Body of pancreas (tissue), 4 donors: Measurements from ENCODE around the gene CORO7. TPM values are rescaled to one million over a fixed set of nuclear protein-coding genes. Genes with fewer than 3 reads are reported as not detected.
A peak's percentile ranks its signal among the peaks of the same experiment; 100 is the strongest.

ENCODE experiments used
- ATAC-seq: fragments of 150-250 bp; one replicate; pipeline ENCODE4 v1.9.1; 2016
- DNase-seq, 4 donors: peaks; one replicate each; pipeline ENCODE4 v3.0.0-alpha.2; 2019
- H3K27ac ChIP-seq, 4 donors: fragments of 200-600 bp; sonication (generic); 1 replicate in 3 of 4; 2 replicates in 1 of 4; pipeline versions ENCODE4 v1.5.1 to v1.6.1; 2016 to 2019; ENCODE audit warnings: mild to moderate bottlenecking in 1 of 4, mixed read lengths in 1 of 4, moderate library complexity in 1 of 4
- H3K27me3 ChIP-seq, 2 donors: fragments of 200-600 bp; sonication (generic); one replicate each; pipeline ENCODE4 v1.6.0; 2016; ENCODE audit warnings: mild to moderate bottlenecking in 1 of 2
- H3K36me3 ChIP-seq, 2 donors: fragments of 200-600 bp; sonication (generic); replicated peaks in 1 of 2; 2 replicates each; pipeline ENCODE4 v1.5.1; 2016; ENCODE audit warnings: low read depth in 2 of 2; ENCODE audit not compliant: insufficient read depth in 1 of 2
- H3K4me1 ChIP-seq: fragments of 200-600 bp; sonication (generic); one replicate; pipeline ENCODE4 v1.6.0; 2016
- H3K4me3 ChIP-seq, 2 donors: fragments of 200-600 bp; sonication (generic); 1 replicate in 1 of 2; 2 replicates in 1 of 2; pipeline ENCODE4 v1.5.1; 2016 to 2019
- H3K9me3 ChIP-seq, 3 donors: fragments of 200-600 bp; sonication (generic); 1 replicate in 2 of 3; 2 replicates in 1 of 3; pipeline ENCODE4 v1.5.1; 2016
- POLR2A ChIP-seq, 3 donors: fragments of 450-650 bp; IDR thresholded peaks; one replicate each; pipeline ENCODE4 v1.6.1; 2016; ENCODE audit warnings: antibody characterized with exemption in 3 of 3, mild to moderate bottlenecking in 2 of 3
- WGBS, 2 donors: methylation state at CpG; one replicate each; pipeline ENCODE4 v1.1.5; 2017; 5-methylcytosine and 5-hydroxymethylcytosine counted together
- intact Hi-C: fragments of 100-400 bp; cut with DNase I; formaldehyde crosslinking; loops from one replicate; pipeline ENCODE4 v1.15.1; 2023
- total RNA-seq, 2 donors: library from RNA; depleted of rRNA; stranded (reverse); fragments of >200 nt; gene quantifications; one replicate each; pipeline ENCODE4 v1.1.0, GENCODE V29; 2016
- TF ChIP-seq, protein P1 (sequence below), 7 experiments: fragments of 450-650 bp in 4 of 7; fragments of 200-600 bp in 3 of 7; sonication (generic) in 3 of 7; IDR thresholded peaks; one replicate each; pipeline ENCODE4 v1.5.1; 2016 to 2019; ENCODE audit warnings: antibody characterized with exemption in 7 of 7

The CORO7 gene
- total RNA-seq, 2 donors from 2014 or later = 13.2 to 48.8 TPM

DNA sequence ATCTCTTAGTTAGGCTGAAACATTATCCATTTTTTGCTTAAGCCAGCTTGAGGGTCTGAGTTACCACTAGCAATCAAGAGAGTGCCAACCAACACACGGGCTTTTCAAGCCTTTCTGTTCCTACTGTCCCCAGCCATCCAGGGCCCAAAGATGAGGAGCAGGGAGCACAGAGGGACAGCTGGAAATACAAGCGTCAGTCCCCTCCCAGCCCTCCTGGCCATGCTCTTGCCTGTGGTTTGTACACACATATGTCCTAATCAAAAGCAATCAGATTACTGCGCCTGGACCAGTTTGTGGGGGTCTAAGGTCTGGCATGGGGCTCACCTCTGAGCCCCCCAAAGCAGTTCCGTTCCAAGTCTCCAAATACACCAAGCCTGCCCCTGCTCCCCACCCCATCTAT lies 3.5 kb downstream of the CORO7 start:
- Histone ChIP-seq H3K4me3 (no peak overlapping the region), H3K36me3 (no peaks in the 10 kb centered on the region), H3K9me3 (no peaks in the 10 kb centered on the region), H3K27me3 (no peaks in the 10 kb centered on the region), H3K27ac (no peak overlapping the region), H3K4me1 (peaks cover 19% of the 10 kb centered on the region)
- intact Hi-C loops = no loop called here
- TF ChIP-seq POLR2A (IDR thresholded peaks at IDR 0.05) = no peak
- TF ChIP-seq, protein P1, sequence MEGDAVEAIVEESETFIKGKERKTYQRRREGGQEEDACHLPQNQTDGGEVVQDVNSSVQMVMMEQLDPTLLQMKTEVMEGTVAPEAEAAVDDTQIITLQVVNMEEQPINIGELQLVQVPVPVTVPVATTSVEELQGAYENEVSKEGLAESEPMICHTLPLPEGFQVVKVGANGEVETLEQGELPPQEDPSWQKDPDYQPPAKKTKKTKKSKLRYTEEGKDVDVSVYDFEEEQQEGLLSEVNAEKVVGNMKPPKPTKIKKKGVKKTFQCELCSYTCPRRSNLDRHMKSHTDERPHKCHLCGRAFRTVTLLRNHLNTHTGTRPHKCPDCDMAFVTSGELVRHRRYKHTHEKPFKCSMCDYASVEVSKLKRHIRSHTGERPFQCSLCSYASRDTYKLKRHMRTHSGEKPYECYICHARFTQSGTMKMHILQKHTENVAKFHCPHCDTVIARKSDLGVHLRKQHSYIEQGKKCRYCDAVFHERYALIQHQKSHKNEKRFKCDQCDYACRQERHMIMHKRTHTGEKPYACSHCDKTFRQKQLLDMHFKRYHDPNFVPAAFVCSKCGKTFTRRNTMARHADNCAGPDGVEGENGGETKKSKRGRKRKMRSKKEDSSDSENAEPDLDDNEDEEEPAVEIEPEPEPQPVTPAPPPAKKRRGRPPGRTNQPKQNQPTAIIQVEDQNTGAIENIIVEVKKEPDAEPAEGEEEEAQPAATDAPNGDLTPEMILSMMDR (IDR thresholded peaks at IDR 0.05) = no peak
- DNase-seq = no peak
- 94 to 100% methylated on average over 1 to 4 of the region's 4 CpGs for whole genome bisulfite sequencing, 2 donors
- ATAC-seq = no peak

DNA sequence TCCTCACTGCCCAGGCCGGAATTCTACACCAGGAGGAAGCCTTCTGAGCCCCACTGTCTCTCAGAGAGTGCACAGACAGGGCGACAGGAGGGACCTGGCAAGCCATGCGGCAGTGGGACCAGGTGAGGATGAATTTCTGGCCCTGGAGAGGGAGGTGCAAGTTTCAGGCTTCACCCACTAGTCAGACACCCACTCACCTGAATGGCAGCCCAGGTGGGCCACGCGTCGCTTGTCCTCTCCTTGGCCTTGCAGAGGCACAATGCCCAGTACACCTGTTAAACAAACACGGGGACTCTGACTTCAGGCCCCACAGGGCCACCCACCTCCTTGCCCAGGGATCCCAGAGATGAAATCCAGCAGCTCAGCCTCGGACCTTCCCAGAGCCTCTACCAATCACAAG lies 4.2 kb downstream of the CORO7 start:
- H3K4me3 ChIP-seq = no peak overlapping the region
- ATAC-seq (no peak), DNase-seq (no peak)
- H3K4me1 ChIP-seq = peaks cover 16% of the 10 kb centered on the region
- intact Hi-C loops = no loop called here
- no peaks in the 10 kb centered on the region for H3K27me3 ChIP-seq
- H3K9me3 ChIP-seq = no peaks in the 10 kb centered on the region
- H3K27ac ChIP-seq = no peak overlapping the region
- H3K36me3 ChIP-seq = no peaks in the 10 kb centered on the region
- WGBS, 2 donors = 86 to 89% methylated on average over 3 to 7 of the region's 8 CpGs
- TF ChIP-seq, protein P1 (IDR thresholded peaks at IDR 0.05) = no peak
- no peak for TF ChIP-seq POLR2A (IDR thresholded peaks at IDR 0.05)

DNA sequence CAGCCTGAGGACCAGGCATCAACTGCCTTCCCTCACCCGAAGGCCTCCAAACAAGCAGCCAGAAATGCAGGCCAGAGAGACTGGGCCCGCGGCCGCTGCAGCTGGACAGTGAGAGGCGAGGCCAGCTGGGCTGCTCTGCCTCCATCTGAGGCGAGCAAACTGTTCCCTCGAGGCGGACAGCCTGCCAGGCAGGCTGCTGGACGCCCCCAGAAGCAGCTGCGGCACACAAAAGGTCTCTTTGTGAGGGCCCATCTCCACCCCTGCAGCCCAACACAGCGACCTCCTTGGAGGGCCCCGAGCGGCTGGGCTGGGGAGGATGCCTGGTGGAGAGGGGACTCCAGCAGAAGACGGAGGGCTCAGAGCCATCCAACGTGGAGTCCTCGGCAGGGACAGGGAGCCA lies 4.7 kb downstream of the CORO7 start:
- Histone ChIP-seq H3K4me1 (peaks cover 16% of the 10 kb centered on the region), H3K9me3 (no peaks in the 10 kb centered on the region), H3K4me3 (no peak overlapping the region), H3K27ac (no peak overlapping the region), H3K36me3 (no peaks in the 10 kb centered on the region), H3K27me3 (no peaks in the 10 kb centered on the region)
- TF ChIP-seq, protein P1 (IDR thresholded peaks at IDR 0.05) = no peak
- no peak for TF ChIP-seq POLR2A (IDR thresholded peaks at IDR 0.05)
- ATAC-seq = no peak
- intact Hi-C loops = no loop called here
- WGBS, 2 donors = 74 to 92% methylated on average over 2 to 16 of the region's 16 CpGs
- peak in 1 of 4 donors; percentile 32 for DNase-seq

DNA sequence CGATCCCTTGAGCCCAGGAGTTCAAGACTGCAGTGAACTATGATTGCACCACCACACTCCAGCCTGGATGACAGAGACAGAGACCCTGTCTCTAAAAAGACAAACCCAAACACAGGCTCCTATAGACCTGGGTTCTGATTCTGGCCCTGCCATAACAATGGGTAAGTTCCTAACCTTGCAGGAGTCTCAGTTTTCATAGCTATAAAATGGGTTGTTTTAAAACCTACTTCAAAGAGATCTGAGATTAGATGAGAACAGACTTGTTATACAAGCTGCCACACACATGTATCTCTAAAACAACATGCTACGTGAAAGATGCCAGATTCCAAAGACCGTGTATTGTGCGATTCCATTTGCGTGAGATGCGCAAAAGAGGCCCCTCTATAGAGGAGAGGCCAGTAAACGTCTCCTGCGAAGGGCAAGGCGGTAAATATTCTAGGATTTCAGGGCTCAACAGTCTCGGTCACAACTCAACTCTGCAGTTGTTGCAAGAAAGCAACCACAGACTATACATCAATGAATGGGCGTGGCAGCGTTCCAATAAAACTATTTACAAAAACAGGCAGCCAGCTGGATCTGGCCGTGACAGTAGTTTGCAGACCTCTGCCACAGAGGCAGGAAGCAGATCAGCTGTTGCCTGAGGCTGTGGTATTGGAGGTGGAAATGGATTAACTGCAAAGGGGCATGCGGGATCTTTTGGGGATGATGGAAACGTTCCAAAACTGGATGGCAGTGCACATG lies 5.9 kb downstream of the CORO7 start:
- DNase-seq = peak in 3 of 4 donors; percentile 43 to 60 (median 53)
- Histone ChIP-seq H3K9me3 (no peaks in the 10 kb centered on the region), H3K36me3 (no peaks in the 10 kb centered on the region), H3K27me3 (no peaks in the 10 kb centered on the region), H3K27ac (no peak overlapping the region), H3K4me3 (no peak overlapping the region), H3K4me1 (peaks cover 14% of the 10 kb centered on the region)
- 59 to 65% methylated on average over 15 of the region's 15 CpGs for WGBS, 2 donors
- no peak for TF ChIP-seq POLR2A (IDR thresholded peaks at IDR 0.05)
- TF ChIP-seq, protein P1 (IDR thresholded peaks at IDR 0.05) = no peak
- intact Hi-C loops = no loop called here
- ATAC-seq = no peak
